Mesenchymal stem cell (in vitro differentiated cells and primary cell): ENCODE results near the gene KRTAP10-1.

Source experiments
- DNase-seq: peaks from one replicate; pipeline ENCODE4 v3.0.0-alpha.2; 2013
- H2AFZ ChIP-seq: one replicate; pipeline ENCODE4 v1.6.1; 2013; ENCODE audit warnings: low read depth, mild to moderate bottlenecking, control low read depth, inconsistent platforms, low read length, moderate library complexity
- H2AK5ac ChIP-seq: 2 replicates; pipeline ENCODE4 v1.6.1; 2013; ENCODE audit warnings: low read length, moderate library complexity, mild to moderate bottlenecking, inconsistent platforms; ENCODE audit not compliant: severe bottlenecking
- H2BK120ac ChIP-seq: one replicate; pipeline ENCODE4 v1.6.1; 2013; ENCODE audit warnings: low read depth, mild to moderate bottlenecking, inconsistent platforms, low read length, moderate library complexity
- H2BK12ac ChIP-seq, 2 experiments: one replicate each; pipeline ENCODE4 v1.6.1; 2013; ENCODE audit warnings: inconsistent platforms in 2 of 2, low read length in 2 of 2, mild to moderate bottlenecking in 2 of 2, moderate library complexity in 2 of 2, control low read depth in 1 of 2
- H2BK15ac ChIP-seq: one replicate; pipeline ENCODE4 v1.6.1; 2013; ENCODE audit warnings: mild to moderate bottlenecking, low read depth, inconsistent platforms; ENCODE audit not compliant: poor library complexity, severe bottlenecking
- H2BK5ac ChIP-seq: 2 replicates; pipeline ENCODE4 v1.6.1; 2013; ENCODE audit warnings: low read depth, mild to moderate bottlenecking, low read length, control low read depth, inconsistent platforms; ENCODE audit not compliant: poor library complexity, severe bottlenecking
- H3K14ac ChIP-seq, 2 experiments: one replicate each; pipeline ENCODE4 v1.6.1; 2013; ENCODE audit warnings: inconsistent platforms in 2 of 2, low read length in 2 of 2, control low read depth in 1 of 2, mild to moderate bottlenecking in 1 of 2, moderate library complexity in 1 of 2
- H3K18ac ChIP-seq, 2 experiments: one replicate each; pipeline ENCODE4 v1.6.1; 2013; ENCODE audit warnings: inconsistent platforms in 2 of 2, low read length in 2 of 2, control low read depth in 1 of 2, low read depth in 1 of 2, mild to moderate bottlenecking in 1 of 2
- H3K23ac ChIP-seq, 2 experiments: one replicate each; pipeline ENCODE4 v1.6.1; 2013; ENCODE audit warnings: inconsistent platforms in 2 of 2, low read length in 2 of 2, mild to moderate bottlenecking in 2 of 2, moderate library complexity in 2 of 2, control low read depth in 1 of 2
- H3K27ac ChIP-seq: 2 replicates; pipeline ENCODE4 v1.5.1; 2013; ENCODE audit warnings: mild to moderate bottlenecking, moderate library complexity, low read length, control low read depth, inconsistent platforms; ENCODE audit not compliant: poor library complexity, severe bottlenecking
- H3K27me3 ChIP-seq, 2 experiments: 2 replicates each; pipeline versions ENCODE4 v1.6.1 to v1.7.0; 2013; ENCODE audit warnings: low read length in 2 of 2, mild to moderate bottlenecking in 2 of 2, moderate library complexity in 2 of 2, control low read depth in 1 of 2, inconsistent platforms in 1 of 2; ENCODE audit not compliant: control insufficient read depth in 1 of 2, insufficient read depth in 1 of 2
- H3K36me3 ChIP-seq, 2 experiments: 2 replicates each; pipeline versions ENCODE4 v1.6.1 to v1.7.0; 2013; ENCODE audit warnings: low read length in 2 of 2, control low read depth in 1 of 2, inconsistent platforms in 1 of 2, low read depth in 1 of 2, mild to moderate bottlenecking in 1 of 2; ENCODE audit not compliant: insufficient read depth in 2 of 2, control insufficient read depth in 1 of 2
- H3K4ac ChIP-seq, 2 experiments: one replicate each; pipeline ENCODE4 v1.6.1; 2013; ENCODE audit warnings: inconsistent platforms in 2 of 2, low read length in 2 of 2, mild to moderate bottlenecking in 2 of 2, moderate library complexity in 2 of 2, control low read depth in 1 of 2, low read depth in 1 of 2
- H3K4me1 ChIP-seq: 2 replicates; pipeline ENCODE4 v1.6.1; 2013; ENCODE audit warnings: low read depth, low read length, control low read depth; ENCODE audit not compliant: control insufficient read depth, insufficient read depth
- H3K4me2 ChIP-seq: 2 replicates; pipeline ENCODE4 v1.6.1; 2013; ENCODE audit warnings: low read length, mild to moderate bottlenecking, inconsistent platforms; ENCODE audit not compliant: poor library complexity, severe bottlenecking
- H3K4me3 ChIP-seq, 2 experiments: 2 replicates each; pipeline versions ENCODE4 v1.5.1 to v1.7.0; 2013; ENCODE audit warnings: low read length in 2 of 2, mild to moderate bottlenecking in 2 of 2, control low read depth in 1 of 2, low read depth in 1 of 2; ENCODE audit not compliant: insufficient read depth in 1 of 2
- H3K79me1 ChIP-seq: replicated peaks from 2 replicates; pipeline ENCODE4 v1.6.1; 2013; ENCODE audit warnings: mild to moderate bottlenecking, control low read depth, low read length, inconsistent platforms; ENCODE audit not compliant: poor library complexity, severe bottlenecking
- H3K9ac ChIP-seq: 2 replicates; pipeline ENCODE4 v1.7.0; 2013; ENCODE audit warnings: mild to moderate bottlenecking, low read length, moderate library complexity
- H3K9me3 ChIP-seq: 2 replicates; pipeline ENCODE4 v1.7.0; 2013; ENCODE audit warnings: mild to moderate bottlenecking, low read length; ENCODE audit not compliant: control insufficient read depth
- H4K8ac ChIP-seq: one replicate; pipeline ENCODE4 v1.6.1; 2013; ENCODE audit warnings: inconsistent platforms, mild to moderate bottlenecking, low read length, moderate library complexity
- H4K91ac ChIP-seq: one replicate; pipeline ENCODE4 v1.6.1; 2013; ENCODE audit warnings: mild to moderate bottlenecking, low read length, inconsistent platforms
- WGBS: methylation state at CpG from one replicate; pipeline ENCODE4 v1.1.7; 2013; ENCODE audit warnings: mixed read lengths; 5-methylcytosine and 5-hydroxymethylcytosine counted together

The KRTAP10-1 gene

DNA sequence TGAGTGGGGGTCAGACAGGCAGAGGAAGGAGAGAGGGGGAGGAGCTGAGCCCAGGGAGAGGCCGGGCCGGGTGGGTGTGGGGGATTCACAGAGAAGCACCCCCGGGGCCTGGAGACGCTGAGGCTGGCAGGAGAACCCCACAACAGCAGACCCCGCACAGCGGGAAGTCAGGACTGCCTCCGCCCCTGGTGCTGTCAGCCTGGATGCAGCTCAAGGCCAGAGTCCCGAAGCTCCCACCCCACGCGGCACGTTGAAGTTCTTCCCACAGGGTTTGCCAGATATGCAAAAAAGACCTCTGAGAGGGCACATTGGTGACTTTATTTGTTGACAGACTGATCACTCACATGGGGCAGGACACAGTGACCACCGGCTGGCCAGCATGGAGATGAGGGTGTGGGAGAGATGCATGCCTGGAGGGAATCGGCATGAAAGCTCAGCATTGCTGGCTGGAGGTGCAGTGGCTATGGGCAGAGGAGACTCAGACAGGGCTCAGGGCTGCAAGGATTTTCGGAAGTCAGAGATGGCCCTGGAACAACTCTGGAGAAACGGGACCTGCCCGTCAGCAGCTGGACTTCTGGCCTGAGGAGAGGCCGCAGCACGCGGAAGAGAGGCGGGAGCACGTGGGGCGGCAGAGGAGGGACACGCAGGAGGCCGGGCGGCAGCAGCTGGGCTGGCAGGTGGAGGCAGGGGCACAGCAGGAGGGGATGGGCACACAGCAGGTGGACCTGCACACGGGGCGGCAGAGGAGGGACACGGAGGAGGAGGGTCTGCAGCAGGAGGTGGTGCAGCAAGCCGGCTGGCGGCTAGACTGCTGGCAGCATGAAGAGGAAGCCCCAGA lies 17.7 kb upstream of the KRTAP10-1 start:
- WGBS, result 69% methylated on average over 30 of the region's 30 CpGs
- no peak overlapping the region for H2BK12ac ChIP-seq
- H2AK5ac ChIP-seq, result no peak overlapping the region
- H3K36me3 ChIP-seq, result no peaks in the 10 kb centered on the region
- H2BK120ac ChIP-seq, result no peak overlapping the region
- H3K79me1 ChIP-seq, result no peaks in the 10 kb centered on the region
- H3K9me3 ChIP-seq, result peaks cover 4% of the 10 kb centered on the region
- no peak overlapping the region for H2BK15ac ChIP-seq
- H3K18ac ChIP-seq, result no peak overlapping the region
- H3K27me3 ChIP-seq, result peaks cover 11 to 45% of the 10 kb centered on the region in 2 experiments
- DNase-seq, result no peak
- no peak overlapping the region for H3K4me2 ChIP-seq
- no peak overlapping the region for H3K4ac ChIP-seq
- no peak overlapping the region for H3K23ac ChIP-seq
- no peak overlapping the region for H4K91ac ChIP-seq
- H3K4me3 ChIP-seq, result no peak overlapping the region
- H3K14ac ChIP-seq, result peak overlapping the region in 1 of 2 experiments; percentile 62
- no peak overlapping the region for H3K9ac ChIP-seq
- H4K8ac ChIP-seq, result no peak overlapping the region
- H2AFZ ChIP-seq, result no peak overlapping the region
- peaks cover 2% of the 10 kb centered on the region for H3K4me1 ChIP-seq
- no peak overlapping the region for H2BK5ac ChIP-seq
- H3K27ac ChIP-seq, result no peak overlapping the region

DNA sequence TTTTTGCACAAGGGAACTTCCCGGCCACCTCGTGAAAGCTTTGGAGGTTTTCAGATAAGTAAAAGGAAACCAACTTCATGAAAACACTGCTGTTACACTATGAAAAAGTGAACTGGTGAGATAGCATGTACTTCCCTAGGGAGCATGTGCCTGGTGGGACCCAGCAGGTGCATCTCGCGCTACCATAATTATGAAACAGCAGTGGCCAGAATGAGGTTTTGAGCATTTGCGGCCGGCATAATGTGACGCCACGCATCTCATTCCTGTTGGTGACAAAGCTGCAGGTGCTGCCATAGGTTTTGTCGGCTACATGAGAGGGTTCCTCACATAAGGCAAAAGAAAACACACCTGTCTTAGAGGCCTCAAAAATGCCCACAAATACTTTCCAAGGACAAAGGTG lies 16.9 kb upstream of the KRTAP10-1 start:
- Histone ChIP-seq H2BK120ac (no peak overlapping the region), H2BK15ac (no peak overlapping the region), H2AK5ac (no peak overlapping the region), H2BK12ac (no peak overlapping the region), H3K4me1 (peaks cover 2% of the 10 kb centered on the region), H2AFZ (no peak overlapping the region), H4K91ac (no peak overlapping the region), H3K4ac (no peak overlapping the region), H3K4me3 (no peak overlapping the region), H3K9me3 (no peaks in the 10 kb centered on the region), H3K14ac (no peak overlapping the region), H3K18ac (no peak overlapping the region), H3K23ac (no peak overlapping the region), H3K27me3 (peaks cover 20 to 53% of the 10 kb centered on the region in 2 experiments), H3K9ac (no peak overlapping the region), H4K8ac (no peak overlapping the region), H3K79me1 (no peaks in the 10 kb centered on the region), H3K27ac (no peak overlapping the region), H3K36me3 (no peaks in the 10 kb centered on the region), H3K4me2 (no peak overlapping the region), H2BK5ac (no peak overlapping the region)
- 86% methylated on average over 9 of the region's 9 CpGs for WGBS
- DNase-seq, result no peak

DNA sequence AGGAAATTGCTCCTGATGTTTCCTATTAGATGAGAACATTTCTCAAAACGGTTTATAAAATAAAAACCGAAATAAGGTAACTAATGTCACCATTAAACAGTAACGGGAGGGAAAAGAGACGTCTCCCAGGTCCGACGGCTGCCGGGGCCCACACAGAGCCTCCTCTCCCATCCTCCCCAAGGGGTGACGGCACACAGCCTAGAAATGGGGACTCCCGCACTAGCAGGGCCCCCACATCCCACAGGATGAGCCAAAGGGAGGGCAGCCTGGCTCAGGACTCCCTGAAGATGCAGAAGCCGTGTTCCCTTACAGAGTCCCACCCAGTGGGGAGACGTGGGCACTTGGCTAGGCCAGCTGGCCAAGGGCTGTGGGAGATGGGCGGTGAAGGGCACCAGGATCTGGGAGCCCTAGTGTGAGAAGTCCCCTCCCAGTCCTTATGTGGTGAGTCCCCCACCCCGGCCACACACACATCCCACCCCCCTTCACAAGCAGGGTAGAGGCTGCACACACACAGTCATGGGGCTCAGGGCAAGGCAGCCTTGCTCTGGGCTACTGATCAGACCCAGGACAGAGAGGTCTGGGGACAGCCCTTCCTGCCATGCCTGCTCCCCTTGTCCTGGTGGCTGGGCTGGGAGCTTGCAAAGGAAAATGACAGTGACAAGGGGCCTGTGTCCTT lies 15.3 kb upstream of the KRTAP10-1 start:
- no peaks in the 10 kb centered on the region for H3K79me1 ChIP-seq
- no peak overlapping the region for H4K8ac ChIP-seq
- no peak overlapping the region for H3K27ac ChIP-seq
- H3K4me3 ChIP-seq, result no peak overlapping the region
- no peak overlapping the region for H2BK120ac ChIP-seq
- H2BK15ac ChIP-seq, result no peak overlapping the region
- no peak overlapping the region for H2AFZ ChIP-seq
- DNase-seq, result no peak
- no peak overlapping the region for H3K9ac ChIP-seq
- H3K14ac ChIP-seq, result no peak overlapping the region
- H2BK12ac ChIP-seq, result no peak overlapping the region
- no peaks in the 10 kb centered on the region for H3K36me3 ChIP-seq
- no peak overlapping the region for H3K4me2 ChIP-seq
- H4K91ac ChIP-seq, result no peak overlapping the region
- H3K4ac ChIP-seq, result no peak overlapping the region
- peaks cover 2% of the 10 kb centered on the region for H3K4me1 ChIP-seq
- H3K9me3 ChIP-seq, result no peaks in the 10 kb centered on the region
- no peak overlapping the region for H2AK5ac ChIP-seq
- H3K18ac ChIP-seq, result no peak overlapping the region
- H3K23ac ChIP-seq, result no peak overlapping the region
- WGBS, result 76% methylated on average over 13 of the region's 13 CpGs
- peaks cover 27 to 53% of the 10 kb centered on the region in 2 experiments for H3K27me3 ChIP-seq
- no peak overlapping the region for H2BK5ac ChIP-seq

DNA sequence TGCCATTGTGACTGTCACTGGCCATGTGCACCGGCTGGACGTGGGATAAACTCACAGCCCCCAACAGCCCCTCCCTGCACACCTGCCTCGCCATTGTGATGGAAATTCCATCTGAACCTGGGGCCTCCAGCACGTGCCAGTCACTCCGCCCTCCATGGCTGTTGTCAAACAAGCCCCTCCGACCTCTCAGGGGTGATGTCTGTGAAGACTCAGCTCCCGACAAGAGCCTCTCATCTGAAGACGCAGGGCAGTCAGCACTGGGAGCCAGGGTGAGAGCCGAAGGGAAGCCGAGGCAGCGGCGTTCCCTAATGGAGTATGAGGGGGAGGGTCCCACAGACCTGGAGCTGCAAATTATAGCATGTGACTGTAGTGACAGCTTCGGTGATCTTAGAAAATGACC lies 12.7 kb upstream of the KRTAP10-1 start:
- H3K14ac ChIP-seq, result no peak overlapping the region
- no peak overlapping the region for H3K9ac ChIP-seq
- H3K4me1 ChIP-seq, result no peaks in the 10 kb centered on the region
- H2AFZ ChIP-seq, result no peak overlapping the region
- no peak overlapping the region for H3K4me3 ChIP-seq
- H3K9me3 ChIP-seq, result peaks cover 3% of the 10 kb centered on the region
- WGBS, result 74% methylated on average over 13 of the region's 13 CpGs
- H3K4ac ChIP-seq, result no peak overlapping the region
- H2BK120ac ChIP-seq, result no peak overlapping the region
- H2BK15ac ChIP-seq, result no peak overlapping the region
- no peak for DNase-seq
- H3K18ac ChIP-seq, result no peak overlapping the region
- H2BK12ac ChIP-seq, result no peak overlapping the region
- no peak overlapping the region for H2AK5ac ChIP-seq
- no peak overlapping the region for H4K91ac ChIP-seq
- H3K23ac ChIP-seq, result no peak overlapping the region
- H3K36me3 ChIP-seq, result no peaks in the 10 kb centered on the region
- H3K4me2 ChIP-seq, result no peak overlapping the region
- H4K8ac ChIP-seq, result no peak overlapping the region
- no peaks in the 10 kb centered on the region for H3K79me1 ChIP-seq
- peaks cover 25 to 60% of the 10 kb centered on the region in 2 experiments for H3K27me3 ChIP-seq
- H2BK5ac ChIP-seq, result no peak overlapping the region
- H3K27ac ChIP-seq, result no peak overlapping the region
